ENCODE measurements around the gene FARP2.

FARP2 gene

DNA sequence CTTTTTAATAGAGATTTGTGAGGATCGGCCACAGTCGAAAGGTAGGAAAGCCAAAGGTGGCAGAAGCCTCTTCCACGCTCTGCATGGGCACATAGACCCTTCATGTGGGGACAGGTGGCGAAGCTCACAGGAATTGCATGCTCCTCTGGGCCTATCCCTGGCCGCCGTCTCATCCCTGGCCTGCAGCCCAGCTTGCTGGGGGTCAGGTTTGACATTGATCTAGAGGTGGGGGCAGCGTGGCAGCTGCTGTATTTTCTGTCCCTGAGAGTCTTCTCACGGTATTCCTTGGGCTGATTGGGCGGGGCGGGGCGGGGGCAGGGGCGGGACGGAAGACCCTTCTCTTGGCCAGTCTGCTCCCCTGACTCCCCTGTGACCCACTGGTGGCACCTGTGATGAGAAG lies 103.4 kb downstream of the FARP2 start:
- ATAC-seq (replicated peaks) (no peak), DNase-seq (no peak)
- H3K4me3 Mint-ChIP-seq: no peak overlapping the region
- no peaks in the 10 kb centered on the region for H3K9me3 Mint-ChIP-seq
- H3K27ac Mint-ChIP-seq: no peak overlapping the region
- H3K4me1 Mint-ChIP-seq: no peaks in the 10 kb centered on the region
- H3K36me3 Mint-ChIP-seq: peaks cover 6 to 10% of the 10 kb centered on the region in 2 donors
- no peaks in the 10 kb centered on the region for H3K27me3 Mint-ChIP-seq

DNA sequence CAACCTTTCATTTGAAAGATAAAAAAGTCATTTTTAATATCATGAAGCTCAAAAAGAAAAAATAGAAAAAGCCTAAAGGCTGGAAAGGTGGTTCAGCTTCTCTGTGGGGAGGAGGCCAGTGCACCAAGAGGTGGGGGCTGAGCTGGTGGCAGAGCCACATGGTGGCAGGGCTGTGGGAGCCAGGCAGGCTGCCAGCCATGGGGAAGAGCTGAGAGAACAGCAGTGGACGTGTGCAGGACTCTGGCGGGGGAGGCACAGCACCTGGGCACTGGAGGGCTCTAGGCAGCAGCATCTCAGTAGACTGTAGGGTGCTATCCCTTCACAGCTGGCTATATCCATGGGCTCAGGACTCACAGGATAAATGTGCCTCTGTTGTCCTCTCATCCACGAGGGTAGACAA lies 104.5 kb downstream of the FARP2 start:
- Mint-ChIP-seq H3K9me3 (no peaks in the 10 kb centered on the region), H3K4me3 (no peak overlapping the region), H3K36me3 (peaks cover 15% of the 10 kb centered on the region in 2 donors), H3K27ac (no peak overlapping the region), H3K4me1 (no peaks in the 10 kb centered on the region), H3K27me3 (no peaks in the 10 kb centered on the region)
- ATAC-seq (replicated peaks) (no peak), DNase-seq (no peak)

DNA sequence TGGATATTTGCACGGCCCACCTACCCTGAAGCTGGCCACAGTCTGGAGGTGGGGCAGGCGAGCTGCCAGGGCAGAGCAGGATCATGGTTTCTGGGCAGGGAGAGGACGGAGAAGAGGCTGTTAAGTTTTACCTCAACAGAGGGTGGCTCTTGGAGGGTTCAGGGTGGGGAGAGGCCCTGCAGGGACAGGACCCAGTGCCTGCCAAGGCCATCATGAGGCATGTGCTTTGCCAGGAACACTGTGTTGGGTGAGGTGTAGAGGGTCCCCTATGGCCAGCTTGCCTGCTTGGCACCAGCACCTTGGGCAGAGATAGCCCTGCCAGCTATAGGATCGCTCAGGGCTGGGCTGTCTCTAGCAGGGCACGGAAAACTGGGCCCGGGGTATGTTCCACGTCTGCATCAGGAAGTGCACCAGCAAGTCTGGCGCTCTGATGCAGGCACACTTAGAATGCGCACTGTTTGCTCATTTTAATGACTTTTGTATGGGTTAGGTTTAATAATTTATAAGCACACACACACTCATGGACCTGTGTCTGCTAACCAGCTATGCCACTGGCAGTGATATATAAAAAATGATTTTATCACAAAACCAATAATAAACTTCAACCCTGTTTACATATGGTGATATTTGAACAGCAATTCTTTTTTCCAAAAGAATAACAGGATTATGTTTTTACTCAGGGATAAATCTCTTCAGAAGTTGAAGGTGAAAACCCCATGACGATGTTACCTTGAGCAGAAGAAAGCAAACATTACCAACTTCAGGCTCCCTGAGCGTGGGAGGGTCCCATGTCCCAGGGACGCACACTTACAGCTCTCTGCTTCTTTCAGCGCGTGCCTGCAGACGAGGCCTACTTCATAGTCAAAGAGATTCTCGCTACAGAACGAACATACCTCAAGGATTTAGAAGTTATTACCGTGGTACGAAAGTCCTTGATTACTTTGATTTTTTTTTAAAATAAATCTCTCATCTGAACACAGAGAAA lies 105.9 kb downstream of the FARP2 start:
- no peaks in the 10 kb centered on the region for H3K4me1 Mint-ChIP-seq
- H3K27me3 Mint-ChIP-seq: no peaks in the 10 kb centered on the region
- ATAC-seq (replicated peaks) (no peak), DNase-seq (no peak)
- H3K4me3 Mint-ChIP-seq: no peak overlapping the region
- no peak overlapping the region for H3K27ac Mint-ChIP-seq
- H3K9me3 Mint-ChIP-seq: no peaks in the 10 kb centered on the region
- peaks cover 15 to 16% of the 10 kb centered on the region in 2 donors for H3K36me3 Mint-ChIP-seq

DNA sequence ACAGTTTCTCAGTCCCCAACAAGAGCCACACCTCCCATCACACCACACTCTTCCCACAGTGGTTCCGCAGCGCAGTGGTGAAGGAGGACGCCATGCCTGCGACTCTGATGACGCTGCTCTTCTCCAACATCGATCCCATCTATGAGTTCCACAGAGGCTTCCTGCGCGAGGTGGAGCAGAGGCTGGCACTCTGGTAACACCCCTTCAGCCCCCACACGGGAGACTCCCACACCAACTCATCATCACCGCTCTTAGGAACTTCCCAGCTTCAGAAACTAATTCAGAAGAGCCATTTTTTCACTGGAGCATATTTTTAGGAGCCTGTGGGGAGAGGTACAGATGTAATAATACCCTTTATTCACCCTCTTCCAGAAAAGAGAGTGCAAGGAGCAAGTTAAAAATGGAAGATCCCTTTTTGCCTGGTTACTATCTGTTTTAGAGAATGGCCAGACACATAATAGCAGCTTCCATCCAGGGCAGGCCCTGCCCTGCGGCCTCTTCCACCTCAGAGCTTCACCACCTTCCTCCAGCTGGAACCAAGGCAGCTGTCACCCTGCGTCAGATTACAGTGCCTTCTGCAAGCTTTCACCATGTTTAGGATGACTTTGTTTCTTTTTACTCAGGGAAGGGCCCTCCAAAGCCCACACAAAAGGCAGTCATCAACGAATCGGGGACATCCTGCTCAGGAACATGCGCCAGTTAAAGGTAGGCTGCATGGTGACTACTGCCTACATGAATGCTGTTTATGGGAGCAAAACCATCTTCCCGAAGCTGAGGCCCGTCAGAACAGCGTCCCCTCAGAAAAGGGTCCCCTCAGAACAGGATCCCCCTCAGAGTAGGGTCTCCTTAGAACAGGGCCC lies 107.4 kb downstream of the FARP2 start:
- no peaks in the 10 kb centered on the region for H3K9me3 Mint-ChIP-seq
- no peaks in the 10 kb centered on the region for H3K4me1 Mint-ChIP-seq
- H3K27ac Mint-ChIP-seq: no peak overlapping the region
- peaks cover 16 to 24% of the 10 kb centered on the region in 2 donors for H3K36me3 Mint-ChIP-seq
- no peak overlapping the region for H3K4me3 Mint-ChIP-seq
- ATAC-seq (replicated peaks): no peak
- no peaks in the 10 kb centered on the region for H3K27me3 Mint-ChIP-seq
- DNase-seq: no peak

- Mint-ChIP-seq H3K9me3 (no peaks in the 10 kb centered on the region), H3K4me3 (no peak overlapping the region), H3K27me3 (no peaks in the 10 kb centered on the region), H3K4me1 (no peaks in the 10 kb centered on the region), H3K36me3 (peaks cover 23 to 35% of the 10 kb centered on the region in 2 donors), H3K27ac (no peak overlapping the region)
- no peak for DNase-seq
- ATAC-seq (replicated peaks): no peak
These were observed 109.5 kb downstream of the FARP2 start for GRCh38 chr2:241465543-241465942.

DNA sequence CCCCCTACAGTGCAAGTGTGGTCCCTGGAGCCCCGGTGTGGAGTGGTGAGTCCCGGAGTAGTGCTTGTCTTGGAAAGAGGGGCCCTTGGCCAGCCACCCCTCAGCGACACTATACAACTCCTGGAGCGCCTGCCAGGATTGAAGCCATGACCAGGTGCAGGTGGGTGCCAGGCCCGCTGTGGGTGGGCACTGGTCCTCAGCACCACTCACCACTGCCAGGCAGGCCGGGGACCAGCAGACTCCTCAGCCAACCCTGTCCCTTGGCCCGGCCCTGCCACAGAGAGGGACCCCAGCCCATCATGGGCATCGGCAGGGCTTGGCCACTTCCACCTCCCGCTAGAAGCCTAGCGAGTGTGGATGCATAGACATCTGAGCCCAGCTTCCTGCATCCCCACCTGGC lies 110.1 kb downstream of the FARP2 start:
- no peak for ATAC-seq (replicated peaks)
- H3K4me1 Mint-ChIP-seq: no peaks in the 10 kb centered on the region

DNA sequence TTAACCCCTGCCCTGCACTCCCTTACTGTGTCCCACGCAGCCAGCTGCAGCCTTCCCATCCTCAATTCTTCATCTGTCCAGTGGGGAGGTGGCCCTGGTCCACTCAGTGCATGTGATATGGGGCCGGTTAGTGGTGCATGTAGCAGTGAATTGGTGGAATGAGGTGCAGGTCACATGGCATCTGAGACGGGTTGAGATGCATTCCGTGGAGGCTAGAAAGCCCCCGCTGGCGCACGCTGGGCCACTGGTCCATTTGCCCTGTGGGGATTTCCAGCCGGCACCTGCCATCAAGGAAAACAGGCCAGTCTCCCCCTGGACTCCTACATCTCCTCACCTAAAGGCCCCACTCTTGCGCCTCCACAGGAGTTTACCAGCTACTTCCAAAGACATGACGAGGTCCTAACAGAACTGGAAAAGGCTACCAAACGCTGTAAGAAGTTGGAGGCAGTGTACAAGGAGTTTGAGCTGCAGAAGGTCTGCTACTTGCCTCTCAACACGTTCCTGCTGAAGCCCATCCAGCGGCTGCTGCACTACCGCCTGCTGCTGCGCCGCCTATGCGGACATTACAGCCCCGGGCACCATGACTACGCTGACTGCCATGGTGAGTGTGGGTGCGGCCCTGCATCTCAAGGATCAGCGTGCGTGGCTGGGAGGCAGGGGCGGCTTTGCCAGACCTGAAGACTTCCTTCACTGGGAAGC lies 111.8 kb downstream of the FARP2 start:
- peaks cover 0 to 9% of the 10 kb centered on the region in 2 donors for H3K27me3 Mint-ChIP-seq

More for the DNA sequence above, 110.1 kb downstream of the FARP2 start:
- H3K36me3 Mint-ChIP-seq: peaks cover 27 to 40% of the 10 kb centered on the region in 2 donors
- no peak overlapping the region for H3K4me3 Mint-ChIP-seq
- H3K27ac Mint-ChIP-seq: no peak overlapping the region
- no peak for DNase-seq
- no peaks in the 10 kb centered on the region for H3K27me3 Mint-ChIP-seq
- H3K9me3 Mint-ChIP-seq: no peaks in the 10 kb centered on the region

DNA sequence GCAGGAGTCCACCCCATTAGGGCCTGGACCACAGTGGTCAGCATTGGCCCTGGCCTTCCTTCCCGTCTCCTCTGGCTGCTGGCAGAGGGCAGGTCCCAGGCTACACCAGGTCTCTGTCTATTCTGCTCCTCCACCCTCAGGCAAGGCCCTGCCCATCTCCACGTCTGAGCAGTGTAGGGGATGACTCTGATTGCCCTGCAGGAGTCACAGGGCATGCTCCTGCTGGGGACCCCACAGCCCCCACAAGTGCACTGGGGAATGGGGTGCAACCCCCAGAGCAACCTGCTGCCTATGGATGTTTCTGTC lies 112.3 kb downstream of the FARP2 start:
- H3K4me1 Mint-ChIP-seq: peaks cover 0 to 3% of the 10 kb centered on the region in 2 donors
- peaks cover 29 to 51% of the 10 kb centered on the region in 2 donors for H3K36me3 Mint-ChIP-seq
- peaks cover 0 to 9% of the 10 kb centered on the region in 2 donors for H3K27me3 Mint-ChIP-seq
- no peak overlapping the region for H3K27ac Mint-ChIP-seq
- H3K4me3 Mint-ChIP-seq: no peak overlapping the region
- no peak for DNase-seq
- no peaks in the 10 kb centered on the region for H3K9me3 Mint-ChIP-seq
- ATAC-seq (replicated peaks): no peak

More for the DNA sequence above, 111.8 kb downstream of the FARP2 start:
- Mint-ChIP-seq H3K36me3 (peaks cover 29 to 52% of the 10 kb centered on the region in 2 donors), H3K27ac (no peak overlapping the region), H3K4me3 (no peak overlapping the region), H3K9me3 (no peaks in the 10 kb centered on the region), H3K4me1 (peaks cover 0 to 3% of the 10 kb centered on the region in 2 donors)
- ATAC-seq (replicated peaks) (no peak), DNase-seq (no peak)

DNA sequence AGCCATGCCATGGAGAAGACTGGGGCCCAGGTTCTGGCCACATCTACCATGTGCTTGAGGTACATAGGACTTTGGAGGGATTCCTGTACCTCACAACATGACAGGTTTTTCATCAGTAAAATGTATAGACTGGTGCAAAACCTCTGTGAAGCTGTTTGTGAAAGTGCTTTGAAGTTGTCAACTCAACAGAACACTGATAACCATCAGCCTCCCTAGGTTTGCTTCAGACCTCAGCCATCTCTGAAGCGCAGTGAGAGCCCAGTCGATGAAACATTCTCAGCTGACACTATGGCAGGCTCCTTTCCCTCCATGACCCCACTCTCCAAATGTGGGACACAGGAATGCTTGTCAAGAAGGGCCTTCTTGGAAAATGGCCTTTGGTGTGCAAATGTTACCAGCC lies 113.7 kb downstream of the FARP2 start:
- ATAC-seq (replicated peaks) (no peak), DNase-seq (no peak)
- Mint-ChIP-seq H3K27ac (no peak overlapping the region), H3K27me3 (peaks cover 0 to 9% of the 10 kb centered on the region in 2 donors), H3K9me3 (no peaks in the 10 kb centered on the region), H3K4me1 (peaks cover 0 to 3% of the 10 kb centered on the region in 2 donors), H3K4me3 (no peak overlapping the region), H3K36me3 (peaks cover 27 to 47% of the 10 kb centered on the region in 2 donors)

DNA sequence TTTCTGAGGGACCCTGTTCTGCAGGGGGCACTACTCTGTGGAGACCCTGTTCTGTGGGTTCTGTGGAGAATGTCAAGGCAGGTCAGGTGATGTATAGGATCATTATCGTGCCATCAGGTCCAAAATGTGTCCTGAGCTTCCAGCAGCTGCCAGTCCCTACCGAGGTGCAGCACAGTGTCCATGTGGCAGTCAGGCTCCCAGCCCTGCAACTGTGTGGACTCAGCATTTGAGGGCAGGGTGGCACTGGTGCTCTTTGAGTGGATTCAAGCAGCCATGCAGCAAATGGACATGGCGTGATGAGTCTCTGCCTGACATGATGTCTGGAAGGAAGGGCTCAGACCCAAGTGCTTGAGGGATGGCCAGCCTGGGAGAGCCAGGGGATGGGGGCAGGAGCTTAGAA lies 117.3 kb downstream of the FARP2 start:
- ATAC-seq (replicated peaks): no peak
- Mint-ChIP-seq H3K9me3 (no peaks in the 10 kb centered on the region), H3K27me3 (peaks cover 0 to 9% of the 10 kb centered on the region in 2 donors), H3K4me3 (no peak overlapping the region), H3K4me1 (peaks cover 0 to 3% of the 10 kb centered on the region in 2 donors), H3K27ac (no peak overlapping the region), H3K36me3 (peaks cover 29 to 45% of the 10 kb centered on the region in 2 donors)
- DNase-seq: no peak

DNA sequence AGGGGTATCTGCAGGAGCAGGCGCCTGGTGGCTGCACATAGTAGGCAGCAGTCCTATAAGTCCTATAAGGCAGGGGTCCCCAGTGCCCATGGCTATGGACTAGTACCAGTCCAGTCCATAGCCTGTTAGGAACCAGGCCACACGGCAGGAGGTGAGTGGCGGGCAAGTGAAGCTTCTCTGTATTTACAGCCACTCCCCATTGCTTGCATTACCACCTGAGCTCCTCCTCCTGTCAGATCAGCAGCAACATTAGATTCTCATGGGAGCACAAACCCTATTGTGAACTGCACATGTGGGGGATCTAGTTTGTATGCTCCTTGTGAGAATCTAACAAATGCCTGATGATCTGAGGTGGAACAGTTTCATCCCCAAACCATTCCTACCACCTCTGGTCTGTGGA lies 119.2 kb downstream of the FARP2 start:
- Mint-ChIP-seq H3K9me3 (no peaks in the 10 kb centered on the region), H3K27ac (no peak overlapping the region), H3K36me3 (peaks cover 29 to 42% of the 10 kb centered on the region in 2 donors), H3K4me1 (peaks cover 0 to 3% of the 10 kb centered on the region in 2 donors), H3K4me3 (no peak overlapping the region), H3K27me3 (peaks cover 0 to 9% of the 10 kb centered on the region in 2 donors)
- no peak for ATAC-seq (replicated peaks)
- DNase-seq: no peak

DNA sequence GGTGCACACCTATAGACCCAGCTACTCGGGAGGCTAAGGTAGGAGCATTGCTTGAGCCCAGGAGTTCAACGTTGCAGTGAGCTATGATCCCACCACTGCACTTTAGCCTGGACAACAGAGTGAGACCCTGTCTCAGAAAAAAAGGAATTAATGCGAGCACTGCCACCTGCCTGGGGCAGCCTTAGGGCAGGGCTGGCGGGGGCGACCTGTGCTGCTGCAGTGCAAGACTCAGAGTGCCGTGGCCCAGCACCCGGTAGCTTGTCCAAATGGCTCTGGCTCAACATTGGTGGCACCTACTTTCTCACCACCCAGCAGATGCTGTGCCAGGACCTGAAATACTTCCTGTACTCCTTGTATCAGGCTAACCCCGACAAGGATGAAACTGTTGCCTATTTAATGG lies 122.1 kb downstream of the FARP2 start:
- H3K4me1 Mint-ChIP-seq: no peaks in the 10 kb centered on the region
- H3K4me3 Mint-ChIP-seq: no peak overlapping the region
- H3K36me3 Mint-ChIP-seq: peaks cover 17 to 19% of the 10 kb centered on the region in 2 donors
- DNase-seq: no peak
- ATAC-seq (replicated peaks): no peak
- no peak overlapping the region for H3K27ac Mint-ChIP-seq
- H3K9me3 Mint-ChIP-seq: no peaks in the 10 kb centered on the region
- H3K27me3 Mint-ChIP-seq: no peaks in the 10 kb centered on the region

DNA sequence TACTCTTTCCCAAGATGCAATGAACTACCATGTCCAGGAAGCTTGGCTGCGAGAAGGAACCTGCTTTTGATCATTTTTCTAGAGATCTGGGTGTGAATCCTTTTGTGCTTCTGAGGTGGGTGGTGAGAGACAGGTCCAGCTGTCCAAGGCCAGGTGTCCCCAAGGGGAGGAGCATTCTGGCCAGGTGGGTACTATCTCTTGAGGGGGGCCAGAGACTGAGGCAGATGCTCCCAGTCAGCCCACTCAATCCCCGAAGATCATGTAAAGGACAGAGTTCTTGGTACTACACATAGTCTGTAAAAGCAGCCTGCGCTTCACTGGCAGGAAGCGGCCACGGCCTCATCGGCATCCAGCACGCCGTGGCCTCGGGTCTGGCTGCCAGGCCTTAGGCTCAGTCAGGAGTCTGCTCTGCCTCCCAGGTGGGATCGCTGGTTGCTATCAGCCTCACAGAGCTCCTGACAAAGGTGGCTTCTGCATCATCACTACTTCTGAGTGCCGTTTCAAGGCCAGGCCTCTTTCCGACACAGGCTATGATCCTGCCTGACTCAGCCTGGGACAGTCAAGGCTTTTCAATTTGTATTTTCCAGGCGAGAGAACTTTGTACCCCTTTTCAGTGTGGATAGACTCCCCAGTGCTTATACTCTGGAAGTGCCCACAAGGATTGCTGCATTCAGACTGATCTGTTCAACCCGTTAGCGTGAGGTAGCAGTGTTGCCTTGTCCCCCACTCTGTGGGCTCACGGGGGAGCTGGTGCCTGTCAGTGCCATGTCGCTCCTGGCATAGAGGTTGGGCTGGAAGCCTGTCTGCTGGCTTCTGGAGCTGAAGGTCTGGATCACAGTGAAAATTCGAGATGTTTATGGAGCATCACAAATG lies 123.2 kb downstream of the FARP2 start:
- peaks cover 22% of the 10 kb centered on the region in 2 donors for H3K36me3 Mint-ChIP-seq
- H3K9me3 Mint-ChIP-seq: no peaks in the 10 kb centered on the region
- no peak for ATAC-seq (replicated peaks)
- H3K27me3 Mint-ChIP-seq: no peaks in the 10 kb centered on the region
- DNase-seq: no peak
- H3K4me1 Mint-ChIP-seq: no peaks in the 10 kb centered on the region
- H3K27ac Mint-ChIP-seq: no peak overlapping the region
- no peak overlapping the region for H3K4me3 Mint-ChIP-seq

All from stimulated activated naive B cell treated with anti-CD40 and anti-IgM and Interleukin-4, amounts not matched to agents 10 μg/mL and 1 μg/mL and 100 μg/mL, for 72 hours (primary cell).